HepG2 (cell line): ENCODE results near the gene WNT7B. TPM values are rescaled to one million over a fixed set of nuclear protein-coding genes. Genes with fewer than 3 reads are reported as not detected.
A peak's percentile ranks its signal among the peaks of the same experiment; 100 is the strongest.

Experiments
- BATF2 ChIP-seq: sonication (generic); formaldehyde crosslinking; IDR thresholded peaks from 2 replicates; pipeline ENCODE4 v1.8.0; 2022; ENCODE audit warnings: mild to moderate bottlenecking, missing genetic modification reagents, moderate library complexity
- CBX5 ChIP-seq: sonication (generic); formaldehyde crosslinking; IDR thresholded peaks from 2 replicates; pipeline ENCODE4 v1.4.0; 2020; ENCODE audit warnings: missing genetic modification reagents, borderline replicate concordance
- EED ChIP-seq: sonication (generic); formaldehyde crosslinking; IDR thresholded peaks from 2 replicates; pipeline ENCODE4 v1.5.0; 2020; ENCODE audit warnings: mild to moderate bottlenecking, missing genetic modification reagents
- GMEB1 ChIP-seq: sonication (generic); formaldehyde crosslinking; IDR thresholded peaks from 2 replicates; pipeline ENCODE4 v1.5.1; 2020; ENCODE audit warnings: missing genetic modification reagents, mild to moderate bottlenecking, borderline replicate concordance
- HMG20B ChIP-seq: conservative IDR thresholded peaks from 2 replicates; pipeline ENCODE4 v1.6.1; 2016; ENCODE audit warnings: missing genetic modification reagents, missing compliant biosample characterization
- HNF4A ChIP-seq: sonication (generic); formaldehyde crosslinking; IDR thresholded peaks from 2 replicates; pipeline ENCODE4 v1.4.0; 2020; ENCODE audit warnings: missing genetic modification reagents
- IRF2 ChIP-seq: IDR thresholded peaks from 2 replicates; pipeline ENCODE4 v1.6.1; 2018; ENCODE audit warnings: missing genetic modification reagents, missing compliant biosample characterization
- JUNB ChIP-seq: sonication (generic); formaldehyde crosslinking; IDR thresholded peaks from 2 replicates; pipeline ENCODE4 v1.8.0; 2022; ENCODE audit warnings: missing genetic modification reagents, mild to moderate bottlenecking, borderline replicate concordance
- KDM5A ChIP-seq: fragments of 200-600 bp; sonication (generic); IDR thresholded peaks from 2 replicates; pipeline ENCODE4 v1.7.0; 2018; ENCODE audit warnings: antibody characterized with exemption, mild to moderate bottlenecking, low read length, borderline replicate concordance
- KDM5B ChIP-seq: sonication (generic); formaldehyde crosslinking; IDR thresholded peaks from 2 replicates; pipeline ENCODE4 v1.4.0; 2020; ENCODE audit warnings: missing genetic modification reagents, mild to moderate bottlenecking, borderline replicate concordance
- KMT2A ChIP-seq: sonication (generic); formaldehyde crosslinking; IDR thresholded peaks from 2 replicates; pipeline ENCODE4 v1.4.0; 2020; ENCODE audit warnings: missing genetic modification reagents
- MAFG ChIP-seq: sonication (generic); formaldehyde crosslinking; IDR thresholded peaks from 2 replicates; pipeline ENCODE4 v1.5.1; 2020; ENCODE audit warnings: mild to moderate bottlenecking, missing genetic modification reagents
- MYC ChIP-seq: sonication (generic); formaldehyde crosslinking; IDR thresholded peaks from 2 replicates; pipeline ENCODE4 v1.9.0; 2021; ENCODE audit warnings: missing genetic modification reagents, borderline replicate concordance
- PCBP1 ChIP-seq: fragments of 200-400 bp; formaldehyde crosslinking; IDR thresholded peaks from 2 replicates; pipeline ENCODE4 v1.6.1; 2017; ENCODE audit warnings: mild to moderate bottlenecking, low read depth, low read length, borderline replicate concordance
- PHF5A ChIP-seq: IDR thresholded peaks from one replicate; pipeline ENCODE4 v1.6.1; 2018; ENCODE audit warnings: low read depth, missing genetic modification reagents; ENCODE audit not compliant: unreplicated experiment
- POLR2A ChIP-seq, 2 experiments: IDR thresholded peaks; 2 replicates each; pipeline ENCODE4 v1.6.1; 2011; ENCODE audit warnings: low read depth in 2 of 2, low read length in 2 of 2, mild to moderate bottlenecking in 1 of 2, moderate library complexity in 1 of 2; ENCODE audit not compliant: insufficient read depth in 1 of 2
- RARA ChIP-seq: IDR thresholded peaks from 2 replicates; pipeline ENCODE4 v1.6.1; 2016; ENCODE audit warnings: missing genetic modification reagents, missing compliant biosample characterization
- RFXAP ChIP-seq: sonication (generic); formaldehyde crosslinking; IDR thresholded peaks from 2 replicates; pipeline ENCODE4 v1.4.0; 2020; ENCODE audit warnings: missing genetic modification reagents, borderline replicate concordance
- RNF2 ChIP-seq: fragments of 450-650 bp; conservative IDR thresholded peaks from 2 replicates; pipeline ENCODE4 v1.6.1; 2016; ENCODE audit warnings: low read depth
- SP4 ChIP-seq: sonication (generic); formaldehyde crosslinking; IDR thresholded peaks from 2 replicates; pipeline ENCODE4 v1.8.1; 2023; ENCODE audit warnings: mild to moderate bottlenecking, missing genetic modification reagents
- SUZ12 ChIP-seq: fragments of 150-350 bp; IDR thresholded peaks from 2 replicates; pipeline ENCODE4 v1.6.1; 2014; ENCODE audit warnings: low read depth, low read length
- ZGPAT ChIP-seq: IDR thresholded peaks from 2 replicates; pipeline ENCODE4 v1.6.1; 2016; ENCODE audit warnings: mild to moderate bottlenecking
- ZNF317 ChIP-seq: sonication (generic); formaldehyde crosslinking; IDR thresholded peaks from 2 replicates; pipeline ENCODE4 v1.5.0; 2020; ENCODE audit warnings: mild to moderate bottlenecking, missing genetic modification reagents
- ZNF333 ChIP-seq: sonication (generic); formaldehyde crosslinking; IDR thresholded peaks from 2 replicates; pipeline ENCODE4 v1.4.0; 2020; ENCODE audit warnings: mild to moderate bottlenecking, missing genetic modification reagents, borderline replicate concordance
- ZNF468 ChIP-seq: sonication (generic); formaldehyde crosslinking; IDR thresholded peaks from 2 replicates; pipeline ENCODE4 v1.8.0; 2022; ENCODE audit warnings: mild to moderate bottlenecking, moderate library complexity, missing genetic modification reagents
- ZNF605 ChIP-seq: sonication (generic); formaldehyde crosslinking; IDR thresholded peaks from 2 replicates; pipeline ENCODE4 v1.8.0; 2022; ENCODE audit warnings: mild to moderate bottlenecking, missing genetic modification reagents
- ZNF792 ChIP-seq: IDR thresholded peaks from 2 replicates; pipeline ENCODE4 v1.6.1; 2016
- polyA plus RNA-seq, 8 experiments: library from polyadenylated mRNA; depleted of rRNA in 3 of 8; stranded (reverse) in 7 of 8; unstranded in 1 of 8; fragments of >200 nt; fragmentation: Illumina TruSeq in 4 of 8; extraction: Trizol in 4 of 8; gene quantifications; 2 replicates each; pipeline versions ENCODE4 v1.2.1 to v1.2.3, GENCODE V29; 2011 to 2016; ENCODE audit warnings: low read depth in 4 of 8, missing spikeins in 1 of 8, mixed read lengths in 1 of 8; ENCODE audit not compliant: insufficient read depth in 1 of 8
- total RNA-seq, 5 experiments: library from RNA; depleted of rRNA; stranded (reverse); fragments of >200 nt; fragmentation: Illumina TruSeq; extraction: Trizol; gene quantifications; 2 replicates each; pipeline ENCODE4 v1.2.3, GENCODE V29; 2016; ENCODE audit warnings: low read depth in 1 of 5

Gene WNT7B
- total and polyA plus RNA-seq, 2 of the 13 experiments (the other 11 are each of a cell fraction or from before 2014, with no cell fraction given), result 0.09 TPM; not detected in 1

DNA sequence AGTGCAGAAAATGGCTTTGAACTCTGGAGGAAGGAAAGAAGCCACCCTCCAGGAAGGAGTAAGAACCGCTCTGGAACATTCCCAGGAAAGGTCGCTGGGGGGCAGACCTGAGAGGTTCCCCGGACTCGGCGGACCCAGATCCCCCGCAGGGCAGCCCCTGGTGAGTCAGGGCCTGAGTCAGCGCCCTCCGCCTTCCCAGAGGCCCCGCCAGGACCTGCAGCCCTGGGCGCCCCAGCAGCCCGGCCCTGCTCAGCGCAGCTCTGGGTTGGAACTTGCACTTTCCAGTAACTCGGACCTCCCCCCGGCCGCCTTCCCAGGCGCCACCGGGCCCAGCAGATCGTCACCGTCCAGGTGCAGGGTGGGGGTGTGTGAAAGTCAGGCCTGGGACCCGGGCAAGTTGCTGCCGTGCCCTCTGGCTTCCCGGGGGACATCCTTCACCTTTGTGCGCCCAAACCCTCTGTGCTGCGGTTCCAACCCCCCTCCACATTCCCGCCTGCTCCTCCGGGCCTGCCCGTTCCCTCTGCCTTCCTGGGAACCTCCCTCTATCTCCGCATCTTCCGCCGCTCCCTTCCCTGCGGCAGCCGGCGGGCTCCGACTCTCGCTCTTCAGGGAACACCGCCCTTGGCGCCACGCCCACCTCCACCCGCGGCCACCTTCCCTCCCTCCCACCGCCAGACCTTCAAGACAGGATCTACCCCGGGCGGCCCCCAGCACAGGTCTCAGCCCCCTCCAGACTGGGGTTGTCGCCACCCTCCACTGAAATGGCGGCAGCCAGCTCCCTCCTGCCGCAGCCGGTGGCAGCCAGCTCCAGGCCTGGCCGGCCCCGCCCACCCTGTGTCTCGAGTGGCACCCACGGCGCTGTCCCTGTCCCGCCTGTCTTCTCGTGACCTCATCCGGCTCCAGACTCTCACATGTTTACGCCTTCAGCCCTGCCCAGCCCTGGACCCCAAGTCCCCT is 36.8 kb upstream of the WNT7B start (continued):
- TF ChIP-seq ZNF317 (CRISPR knock-in tag) (0 out of 2 replicates have a peak, but pooled peaks have one; percentile 61), EED (CRISPR knock-in tag) (peak; percentile 57; the same call in 1 of the 2 replicates), JUNB (CRISPR knock-in tag) (no peak), PCBP1 (0 out of 2 replicates have a peak, but pooled peaks have one; percentile 67), RARA (peak; percentile 64), HNF4A (peak; percentile 71), BATF2 (CRISPR knock-in tag) (no peak), ZNF468 (CRISPR knock-in tag) (no peak), HMG20B (CRISPR knock-in tag) (no peak), ZNF792 (CRISPR knock-in tag) (peak; percentile 61; the same call in 1 of the 2 replicates), KDM5A (no peak), POLR2A (IDR thresholded peaks at IDR 0.05; ENCODE audit: insufficient read depth in 1 of 2, low read depth in 2 of 2, low read length in 2 of 2) (peak; percentile 67 to 80), ZGPAT (CRISPR knock-in tag) (peak; percentile 65), ZNF605 (CRISPR knock-in tag) (0 out of 2 replicates have a peak, but pooled peaks have one; percentile 70), RFXAP (CRISPR knock-in tag) (no peak; the same call in 1 of the 2 replicates), SP4 (peak; percentile 73), MYC (CRISPR knock-in tag) (peak; percentile 61; the same call in 1 of the 2 replicates), MAFG (peak; percentile 90), CBX5 (peak; percentile 24; the same call in 1 of the 2 replicates), ZNF333 (CRISPR knock-in tag) (no peak), KDM5B (CRISPR knock-in tag) (peak; percentile 66; the same call in 1 of the 2 replicates), IRF2 (peak; percentile 62; the same call in 1 of the 2 replicates), PHF5A (CRISPR knock-in tag) (no peak), SUZ12 (no peak), KMT2A (CRISPR knock-in tag) (0 out of 2 replicates have a peak, but pooled peaks have one; percentile 49), GMEB1 (CRISPR knock-in tag) (peak; percentile 64; the same call in 1 of the 2 replicates), RNF2 (peak; percentile 72; the same call in 1 of the 2 replicates)
